Epithelial cell of proximal tubule (primary cell): ENCODE measurements around the gene PELI2. TPM values are rescaled to one million over a fixed set of nuclear protein-coding genes. Genes with fewer than 3 reads are reported as not detected.

Source experiments
- DNase-seq: peaks from one replicate; pipeline ENCODE4 v3.0.0-alpha.2; 2011; ENCODE audit warnings: low read depth
- H3K4me3 ChIP-seq: 2 replicates; pipeline ENCODE4 v1.5.1; 2011; ENCODE audit warnings: low read depth, mild to moderate bottlenecking, low read length
- total RNA-seq: library from RNA; depleted of rRNA; stranded (reverse); fragments of >200 nt; gene quantifications from 2 replicates; pipeline ENCODE4 v1.2.3, GENCODE V29; 2015
- TF ChIP-seq, protein P1 (sequence below): conservative IDR thresholded peaks from 2 replicates; pipeline ENCODE4 v1.5.1; 2012; ENCODE audit warnings: low read depth, mild to moderate bottlenecking, low read length

Gene PELI2
- total RNA-seq, 1 donor from 2014 or later: 6.6 TPM

DNA sequence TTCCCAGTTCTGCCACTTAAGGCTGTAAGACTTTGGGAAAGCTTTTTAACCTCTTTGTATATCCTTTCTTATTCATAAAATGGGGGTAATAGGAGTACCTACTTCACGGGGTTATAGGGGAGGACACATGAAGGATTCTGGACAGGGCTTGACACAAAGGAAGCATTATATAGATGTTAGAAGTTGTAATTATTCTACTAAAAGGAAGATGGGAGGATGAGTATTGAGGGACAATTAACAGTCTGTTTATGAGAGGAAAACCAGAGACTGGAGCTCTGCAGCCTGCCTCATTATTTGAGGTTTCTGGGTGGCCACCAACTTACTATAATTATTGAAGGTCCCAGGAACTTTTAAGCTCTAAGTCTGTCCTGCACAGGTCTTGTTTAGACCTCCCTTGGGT lies 34.0 kb downstream of the PELI2 start:
- no peak overlapping the region for H3K4me3 ChIP-seq
- TF ChIP-seq, protein P1, sequence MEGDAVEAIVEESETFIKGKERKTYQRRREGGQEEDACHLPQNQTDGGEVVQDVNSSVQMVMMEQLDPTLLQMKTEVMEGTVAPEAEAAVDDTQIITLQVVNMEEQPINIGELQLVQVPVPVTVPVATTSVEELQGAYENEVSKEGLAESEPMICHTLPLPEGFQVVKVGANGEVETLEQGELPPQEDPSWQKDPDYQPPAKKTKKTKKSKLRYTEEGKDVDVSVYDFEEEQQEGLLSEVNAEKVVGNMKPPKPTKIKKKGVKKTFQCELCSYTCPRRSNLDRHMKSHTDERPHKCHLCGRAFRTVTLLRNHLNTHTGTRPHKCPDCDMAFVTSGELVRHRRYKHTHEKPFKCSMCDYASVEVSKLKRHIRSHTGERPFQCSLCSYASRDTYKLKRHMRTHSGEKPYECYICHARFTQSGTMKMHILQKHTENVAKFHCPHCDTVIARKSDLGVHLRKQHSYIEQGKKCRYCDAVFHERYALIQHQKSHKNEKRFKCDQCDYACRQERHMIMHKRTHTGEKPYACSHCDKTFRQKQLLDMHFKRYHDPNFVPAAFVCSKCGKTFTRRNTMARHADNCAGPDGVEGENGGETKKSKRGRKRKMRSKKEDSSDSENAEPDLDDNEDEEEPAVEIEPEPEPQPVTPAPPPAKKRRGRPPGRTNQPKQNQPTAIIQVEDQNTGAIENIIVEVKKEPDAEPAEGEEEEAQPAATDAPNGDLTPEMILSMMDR: no peak
- no peak for DNase-seq

DNA sequence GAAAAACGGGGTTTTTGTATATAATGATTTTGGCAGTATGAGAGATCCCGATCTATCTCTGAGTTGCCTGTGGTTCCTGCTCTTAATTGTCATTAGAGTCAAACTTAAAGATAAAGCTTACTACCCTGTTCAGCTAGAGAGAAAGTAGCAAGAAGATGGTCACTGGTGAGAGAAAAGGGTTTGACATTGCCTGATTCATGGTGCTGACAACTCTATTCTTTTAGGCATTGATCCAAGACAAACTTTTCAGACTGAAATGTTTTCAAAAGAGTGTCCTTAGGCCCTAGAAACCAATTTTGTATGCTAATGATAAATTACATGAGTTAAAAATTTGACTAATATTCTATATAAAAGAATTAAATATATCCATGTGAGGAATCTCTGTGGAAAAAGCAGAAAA lies 35.1 kb downstream of the PELI2 start:
- DNase-seq: no peak
- TF ChIP-seq, protein P1: no peak
- no peak overlapping the region for H3K4me3 ChIP-seq

DNA sequence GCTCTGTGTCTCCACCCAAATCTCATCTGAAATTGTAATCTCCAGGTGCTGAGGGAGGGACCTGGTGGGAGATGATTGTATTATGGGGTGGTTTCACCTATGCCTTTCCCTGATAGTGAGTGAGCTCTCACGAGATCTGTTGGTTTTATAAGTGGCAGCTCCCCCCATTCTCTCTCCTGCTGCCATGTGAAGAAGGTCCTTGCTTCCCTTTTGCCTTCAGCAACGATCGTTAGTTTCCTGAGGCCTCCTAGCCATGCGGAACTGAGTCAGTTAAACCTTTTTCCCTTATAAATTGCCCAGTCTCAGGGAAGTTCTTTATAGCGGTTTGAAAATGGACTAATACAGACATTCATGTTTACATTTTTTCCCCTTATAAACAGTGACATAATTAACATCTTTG lies 36.1 kb downstream of the PELI2 start:
- H3K4me3 ChIP-seq: no peak overlapping the region
- TF ChIP-seq, protein P1: no peak
- DNase-seq: no peak

DNA sequence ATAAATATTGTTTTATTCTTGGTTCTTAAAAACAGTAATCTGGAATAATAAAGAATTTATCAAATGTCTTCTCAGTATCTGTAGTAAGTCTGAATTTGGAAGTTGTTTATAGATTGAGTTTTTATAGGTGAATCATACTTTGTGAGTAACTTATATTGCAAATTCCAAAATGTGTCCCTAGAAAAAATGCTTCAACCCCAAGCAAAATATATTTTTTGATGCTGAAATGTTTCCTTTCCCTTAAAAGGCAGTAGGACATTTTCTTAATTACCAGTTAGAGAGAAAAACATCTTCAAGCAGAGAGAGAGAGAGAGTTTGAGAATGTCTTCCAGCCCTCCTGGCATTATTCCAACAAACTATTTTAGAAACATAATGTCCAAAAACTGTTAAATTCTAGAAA lies 37.9 kb downstream of the PELI2 start:
- TF ChIP-seq, protein P1: no peak
- DNase-seq: no peak
- H3K4me3 ChIP-seq: no peak overlapping the region

DNA sequence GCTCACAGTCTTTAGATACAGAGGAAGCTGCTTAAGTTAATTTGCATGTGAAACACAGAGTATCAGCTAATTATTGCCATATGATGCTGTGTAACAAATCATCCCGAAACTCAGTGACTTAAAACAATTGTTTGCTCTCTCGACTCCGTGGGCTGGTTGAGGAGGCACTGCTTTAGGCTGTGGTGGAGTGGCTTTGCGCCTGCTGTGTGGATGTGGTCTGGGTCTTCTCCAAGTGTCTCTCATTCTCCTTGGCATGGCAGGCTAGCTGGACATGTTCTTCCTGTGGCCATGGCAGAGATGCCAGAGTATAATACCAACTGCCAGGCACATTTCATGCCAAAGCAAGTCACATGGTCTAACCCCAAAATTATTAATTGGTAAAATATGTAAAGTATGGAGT lies 40.9 kb downstream of the PELI2 start:
- DNase-seq: no peak
- H3K4me3 ChIP-seq: no peak overlapping the region
- TF ChIP-seq, protein P1: no peak

DNA sequence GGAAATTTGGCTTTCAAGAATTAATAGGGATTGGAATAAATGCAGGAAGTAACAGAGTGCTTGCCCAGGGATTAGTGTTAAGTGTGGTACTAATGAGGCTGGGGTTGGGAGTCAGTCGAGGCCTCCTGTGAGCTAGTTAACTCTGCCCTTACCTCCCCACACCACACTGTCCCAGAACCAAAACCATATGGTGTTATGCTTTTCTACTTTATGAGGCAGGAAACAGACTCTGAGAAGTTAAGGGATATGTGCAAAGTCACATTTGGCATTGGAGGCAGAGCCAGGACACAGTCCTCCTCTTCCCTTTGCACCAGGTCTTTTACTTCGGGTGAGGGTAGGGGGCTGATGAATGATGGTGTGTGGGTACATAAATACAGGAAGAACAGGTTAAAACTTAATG lies 41.9 kb downstream of the PELI2 start:
- no peak overlapping the region for H3K4me3 ChIP-seq
- TF ChIP-seq, protein P1: no peak
- no peak for DNase-seq

DNA sequence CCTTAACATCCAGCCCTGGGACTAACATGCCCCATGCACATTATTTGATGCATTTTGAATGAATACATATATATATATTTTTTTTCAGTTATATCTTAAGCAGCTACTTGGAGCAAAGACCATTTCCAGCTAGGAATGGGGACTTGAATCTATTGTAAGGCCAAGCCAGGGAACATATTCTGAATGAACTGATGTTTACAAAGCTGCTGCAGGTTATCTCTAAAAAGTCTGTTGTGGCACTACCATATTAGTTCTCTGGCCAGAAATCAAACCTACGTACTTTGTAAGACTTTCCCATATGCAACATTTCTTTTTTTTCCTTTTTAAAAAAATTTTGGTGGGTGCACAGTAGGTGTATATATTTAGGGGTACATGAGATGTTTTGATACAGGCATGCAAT lies 43.4 kb downstream of the PELI2 start:
- no peak for DNase-seq
- H3K4me3 ChIP-seq: no peak overlapping the region
- TF ChIP-seq, protein P1: no peak
